Upper lobe of right lung (tissue), 1 donor: Measurements from ENCODE around the gene SPAG16. TPM values are rescaled to one million over a fixed set of nuclear protein-coding genes. Genes with fewer than 3 reads are reported as not detected.

Source experiments
- ATAC-seq: fragments of 200-7000 bp; cut with Tn5 transposase; one replicate; pipeline ENCODE4 v1.9.1; 2020; ENCODE audit warnings: mild to moderate bottlenecking, moderate library complexity
- DNase-seq: peaks from one replicate; pipeline ENCODE4 v3.0.0-alpha.2; 2020
- H3K27ac ChIP-seq: fragments of 200-600 bp; one replicate; pipeline ENCODE4 v1.8.0; 2022
- H3K27me3 ChIP-seq: fragments of 200-600 bp; one replicate; pipeline ENCODE4 v1.8.0; 2022; ENCODE audit warnings: mild to moderate bottlenecking
- H3K36me3 ChIP-seq: fragments of 200-600 bp; one replicate; pipeline ENCODE4 v1.8.0; 2022
- H3K4me1 ChIP-seq: fragments of 200-600 bp; one replicate; pipeline ENCODE4 v1.8.0; 2022
- H3K4me3 ChIP-seq: fragments of 200-600 bp; one replicate; pipeline ENCODE4 v1.8.0; 2022; ENCODE audit warnings: mild to moderate bottlenecking
- H3K9me3 ChIP-seq: fragments of 200-600 bp; one replicate; pipeline ENCODE4 v1.8.0; 2022
- CTCF ChIP-seq: fragments of 200-600 bp; IDR thresholded peaks from one replicate; pipeline ENCODE4 v1.8.0; 2022; ENCODE audit warnings: antibody characterized with exemption
- intact Hi-C: fragments of 100-400 bp; cut with DNase I; formaldehyde crosslinking; loops from one replicate; pipeline ENCODE4 v1.11.0; 2022
- total RNA-seq: library from RNA; stranded (reverse); fragmentation: NEBNext Ultra II Directional; extraction: Animal tissue kit (Norgen Biotek cat#: 25700); gene quantifications from one replicate; pipeline ENCODE4 v1.2.1, GENCODE V29; 2021
- donor health status: DM: no; HTN: yes; CAD: no; lungs with severe emphysema.

SPAG16 gene
- total RNA-seq, 1 donor from 2014 or later: 11.6 TPM

- Histone ChIP-seq H3K27me3 (no peaks in the 10 kb centered on the region), H3K4me3 (no peak overlapping the region), H3K9me3 (no peaks in the 10 kb centered on the region), H3K27ac (no peak overlapping the region), H3K4me1 (no peaks in the 10 kb centered on the region), H3K36me3 (no peaks in the 10 kb centered on the region)
- ATAC-seq (no peak), DNase-seq (no peak)
- TF ChIP-seq CTCF: no peak
- intact Hi-C loops: no loop called here
These were observed 253.3 kb downstream of the SPAG16 start for GRCh38 chr2:213537579-213537978.

GRCh38 chr2:213544940-213545339 is 260.7 kb downstream of the SPAG16 start:
- no peaks in the 10 kb centered on the region for H3K9me3 ChIP-seq
- ATAC-seq (no peak), DNase-seq (no peak)
- H3K36me3 ChIP-seq: no peaks in the 10 kb centered on the region
- no peak overlapping the region for H3K27ac ChIP-seq
- intact Hi-C loops: no loop called here
- H3K27me3 ChIP-seq: no peaks in the 10 kb centered on the region
- H3K4me1 ChIP-seq: no peaks in the 10 kb centered on the region
- H3K4me3 ChIP-seq: no peak overlapping the region
- no peak for TF ChIP-seq CTCF

- TF ChIP-seq CTCF: no peak
- Histone ChIP-seq H3K9me3 (no peaks in the 10 kb centered on the region), H3K36me3 (no peaks in the 10 kb centered on the region), H3K27me3 (no peaks in the 10 kb centered on the region), H3K27ac (no peak overlapping the region), H3K4me3 (no peak overlapping the region), H3K4me1 (no peaks in the 10 kb centered on the region)
- no peak for DNase-seq
- no peak for ATAC-seq
- intact Hi-C loops: no loop called here
These were observed 261.2 kb downstream of the SPAG16 start for GRCh38 chr2:213545481-213545880.

GRCh38 chr2:213545964-213546475 is 261.8 kb downstream of the SPAG16 start:
- H3K27ac ChIP-seq: no peak overlapping the region

GRCh38 chr2:213551526-213551925 is 267.3 kb downstream of the SPAG16 start:
- Histone ChIP-seq H3K27ac (no peak overlapping the region), H3K4me3 (no peak overlapping the region), H3K36me3 (no peaks in the 10 kb centered on the region), H3K9me3 (no peaks in the 10 kb centered on the region), H3K27me3 (no peaks in the 10 kb centered on the region), H3K4me1 (no peaks in the 10 kb centered on the region)
- no peak for DNase-seq
- no peak for ATAC-seq
- intact Hi-C loops: no loop called here
- no peak for TF ChIP-seq CTCF

More at GRCh38 chr2:213545964-213546475, 261.8 kb downstream of the SPAG16 start:
- intact Hi-C loops: no loop called here
- ATAC-seq: no peak
- H3K27me3 ChIP-seq: no peaks in the 10 kb centered on the region
- DNase-seq: no peak
- H3K36me3 ChIP-seq: no peaks in the 10 kb centered on the region
- TF ChIP-seq CTCF: no peak
- no peaks in the 10 kb centered on the region for H3K4me1 ChIP-seq
- H3K4me3 ChIP-seq: no peak overlapping the region
- no peaks in the 10 kb centered on the region for H3K9me3 ChIP-seq

GRCh38 chr2:213559053-213559452 is 274.8 kb downstream of the SPAG16 start:
- no peaks in the 10 kb centered on the region for H3K36me3 ChIP-seq
- H3K27me3 ChIP-seq: no peaks in the 10 kb centered on the region
- ATAC-seq: no peak
- no peaks in the 10 kb centered on the region for H3K4me1 ChIP-seq
- TF ChIP-seq CTCF: no peak
- H3K4me3 ChIP-seq: no peak overlapping the region
- no peaks in the 10 kb centered on the region for H3K9me3 ChIP-seq
- H3K27ac ChIP-seq: no peak overlapping the region
- intact Hi-C loops: no loop called here
- no peak for DNase-seq
